HG02588 (cell line): ENCODE results near the gene MPV17L.
"Not testable (repeated sequence)": the region's sequence is repeated elsewhere in the genome, so short reads cannot be mapped to it uniquely, and the experiment has no call there.

Source experiments
- ATAC-seq: cut with Tn5 transposase; IDR thresholded peaks from one replicate; pipeline ENCODE4 v1.9.1; 2021; ENCODE audit warnings: mild to moderate bottlenecking, moderate library complexity; ENCODE audit not compliant: unreplicated experiment

Gene MPV17L

GRCh38 chr16:15450624-15451023 lies 55.1 kb downstream of the MPV17L start:
- no peak for ATAC-seq

GRCh38 chr16:15451098-15451731 lies 55.7 kb downstream of the MPV17L start:
- no peak for ATAC-seq

GRCh38 chr16:15452246-15452855 lies 56.8 kb downstream of the MPV17L start:
- no peak for ATAC-seq

- not testable (repeated sequence) for ATAC-seq
Observed at GRCh38 chr16:15453296-15453695, 57.7 kb downstream of the MPV17L start.

GRCh38 chr16:15454933-15455332 lies 59.4 kb downstream of the MPV17L start:
- not testable (repeated sequence) for ATAC-seq

GRCh38 chr16:15457400-15457799 lies 61.8 kb downstream of the MPV17L start:
- no peak for ATAC-seq

- no peak for ATAC-seq
Observed at GRCh38 chr16:15457958-15458357, 62.4 kb downstream of the MPV17L start.

- no peak for ATAC-seq
Observed at GRCh38 chr16:15459791-15460190, 64.2 kb downstream of the MPV17L start.

GRCh38 chr16:15460601-15461000 lies 65.0 kb downstream of the MPV17L start:
- no peak for ATAC-seq

- ATAC-seq = no peak
Observed at GRCh38 chr16:15461376-15461775, 65.8 kb downstream of the MPV17L start.
